ENCODE data around the gene MTFP1. TPM values are rescaled to one million over a fixed set of nuclear protein-coding genes. Genes with fewer than 3 reads are reported as not detected.
A peak's percentile ranks its signal among the peaks of the same experiment; 100 is the strongest.

Gene MTFP1
- total RNA-seq, 6 experiments from 2014 or later: 4.2 to 30.1 (median 9.1) TPM

- Histone ChIP-seq H3K27me3 (no peaks in the 10 kb centered on the region), H3K9me3 (no peaks in the 10 kb centered on the region), H3K36me3 (no peaks in the 10 kb centered on the region), H3K4me1 (peaks cover 0 to 14% (median 7%) of the 10 kb centered on the region in 4 donors), H3K27ac (no peak overlapping the region), H3K4me3 (no peak overlapping the region)
- ATAC-seq (peak; percentile 62 to 80 (median 64)), DNase-seq (peak in 2 of 3 donors; percentile 69 to 81)
- TF ChIP-seq CTCF (IDR thresholded peaks at IDR 0.05): no peak
- intact Hi-C loops (cut with DNase I): no loop called here
- 20% methylated on average over 2 of the region's 2 CpGs for WGBS (ENCODE audit: insufficient coverage, low coverage, low lambda C conversion rate, missing lambda C conversion rate)
Observed at GRCh38 chr22:30432520-30432919, 7.0 kb downstream of the MTFP1 start.

GRCh38 chr22:30433227-30433626 lies 7.7 kb downstream of the MTFP1 start:
- Histone ChIP-seq H3K9me3 (no peaks in the 10 kb centered on the region), H3K27me3 (no peaks in the 10 kb centered on the region), H3K4me1 (peaks cover 0 to 14% (median 7%) of the 10 kb centered on the region in 4 donors), H3K4me3 (no peak overlapping the region), H3K36me3 (no peaks in the 10 kb centered on the region), H3K27ac (no peak overlapping the region)
- WGBS (ENCODE audit: insufficient coverage, low coverage, low lambda C conversion rate, missing lambda C conversion rate): 100% methylated on average over 1 of the region's 3 CpGs
- intact Hi-C loops (cut with DNase I): no loop called here
- TF ChIP-seq POLR2A (IDR thresholded peaks at IDR 0.05) (no peak), CTCF (IDR thresholded peaks at IDR 0.05) (no peak)
- no peak for ATAC-seq
- DNase-seq: no peak

DNA sequence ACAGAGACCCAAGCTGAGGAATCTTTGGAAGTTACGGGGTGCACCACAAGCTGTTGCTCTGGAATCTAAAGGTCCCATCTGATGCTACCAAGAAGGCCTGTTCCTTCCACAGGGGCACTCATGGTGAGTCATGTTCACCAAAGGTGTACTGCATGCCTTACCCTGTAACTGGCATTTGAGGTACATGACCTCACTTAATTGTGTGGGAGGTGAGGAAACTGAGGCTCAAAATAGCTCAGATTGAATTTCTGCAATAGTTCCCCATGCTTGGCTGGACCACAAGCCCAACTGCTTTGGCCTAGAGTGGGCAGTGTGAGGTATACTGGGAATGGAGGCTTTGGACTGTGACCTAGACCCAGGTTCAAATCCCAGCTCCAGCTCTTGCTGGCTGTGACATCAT lies 8.2 kb downstream of the MTFP1 start:
- DNase-seq: peak in 1 of 3 donors; percentile 24
- intact Hi-C loops (cut with DNase I): no loop called here
- WGBS (ENCODE audit: insufficient coverage, low coverage, low lambda C conversion rate, missing lambda C conversion rate): no CpG with 5 or more reads among the region's 1 CpG

GRCh38 chr22:30434843-30435242 lies 9.3 kb downstream of the MTFP1 start:
- H3K4me3 ChIP-seq: no peak overlapping the region
- no CpG with 5 or more reads among the region's 1 CpG for WGBS (ENCODE audit: insufficient coverage, low coverage, low lambda C conversion rate, missing lambda C conversion rate)
- H3K27me3 ChIP-seq: no peaks in the 10 kb centered on the region
- H3K9me3 ChIP-seq: no peaks in the 10 kb centered on the region
- no peaks in the 10 kb centered on the region for H3K36me3 ChIP-seq
- no peak for TF ChIP-seq CTCF (IDR thresholded peaks at IDR 0.05)
- TF ChIP-seq POLR2A (IDR thresholded peaks at IDR 0.05): no peak
- ATAC-seq (no peak), DNase-seq (no peak)
- peak overlapping the region in 1 of 3 donors; percentile 29 for H3K27ac ChIP-seq
- peaks cover 0 to 14% (median 7%) of the 10 kb centered on the region in 4 donors for H3K4me1 ChIP-seq
- intact Hi-C loops (cut with DNase I): no loop called here

More for the DNA sequence above, 8.2 kb downstream of the MTFP1 start:
- no peak overlapping the region for H3K27ac ChIP-seq
- H3K4me3 ChIP-seq: no peak overlapping the region
- no peaks in the 10 kb centered on the region for H3K9me3 ChIP-seq
- no peak for ATAC-seq
- peaks cover 0 to 14% (median 7%) of the 10 kb centered on the region in 4 donors for H3K4me1 ChIP-seq
- TF ChIP-seq CTCF (IDR thresholded peaks at IDR 0.05): no peak
- TF ChIP-seq POLR2A (IDR thresholded peaks at IDR 0.05): no peak
- no peaks in the 10 kb centered on the region for H3K36me3 ChIP-seq
- H3K27me3 ChIP-seq: no peaks in the 10 kb centered on the region

DNA sequence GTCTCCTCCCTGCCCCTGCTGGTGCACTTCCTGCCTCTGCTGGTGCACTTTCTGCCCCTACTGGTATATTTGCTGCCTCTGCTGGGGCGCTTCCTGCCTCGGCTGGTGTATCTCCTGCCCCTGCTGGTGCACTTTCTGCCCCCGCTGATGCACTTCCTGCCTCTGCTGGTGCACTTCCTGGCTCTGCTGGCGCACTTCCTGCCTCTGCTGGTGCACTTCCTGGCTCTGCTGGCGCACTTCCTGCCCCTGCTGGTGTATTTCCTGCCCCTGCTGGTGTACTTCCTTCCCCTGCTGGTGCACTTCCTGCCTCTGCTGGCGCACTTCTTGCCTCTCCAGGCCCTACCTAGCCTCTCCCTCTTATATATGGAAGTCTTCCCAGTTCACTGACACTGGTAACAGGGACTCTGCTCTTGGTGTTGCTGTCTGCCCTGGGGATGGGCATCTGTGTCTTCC lies 10.1 kb downstream of the MTFP1 start:
- no peaks in the 10 kb centered on the region for H3K36me3 ChIP-seq
- H3K4me1 ChIP-seq: peaks cover 0 to 14% (median 7%) of the 10 kb centered on the region in 4 donors
- no peak overlapping the region for H3K4me3 ChIP-seq
- intact Hi-C loops (cut with DNase I): no loop called here
- H3K27ac ChIP-seq: peak overlapping the region in 1 of 3 donors; percentile 29
- TF ChIP-seq CTCF (IDR thresholded peaks at IDR 0.05): no peak
- TF ChIP-seq POLR2A (IDR thresholded peaks at IDR 0.05): no peak
- H3K9me3 ChIP-seq: no peaks in the 10 kb centered on the region
- 57% methylated on average over 2 of the region's 6 CpGs for WGBS (ENCODE audit: insufficient coverage, low coverage, low lambda C conversion rate, missing lambda C conversion rate)
- DNase-seq: peak in 2 of 3 donors; percentile 44 to 69
- ATAC-seq: peak; percentile 13 to 24 (median 16)
- H3K27me3 ChIP-seq: no peaks in the 10 kb centered on the region
